NCI-H1436 (cell line): Measurements from ENCODE around the gene ZNF598.

ENCODE experiments used
- DNase-seq: peaks from one replicate; lab custom pipeline; 2025; lab: John Stamatoyannopoulos, UW

ZNF598 gene

DNA sequence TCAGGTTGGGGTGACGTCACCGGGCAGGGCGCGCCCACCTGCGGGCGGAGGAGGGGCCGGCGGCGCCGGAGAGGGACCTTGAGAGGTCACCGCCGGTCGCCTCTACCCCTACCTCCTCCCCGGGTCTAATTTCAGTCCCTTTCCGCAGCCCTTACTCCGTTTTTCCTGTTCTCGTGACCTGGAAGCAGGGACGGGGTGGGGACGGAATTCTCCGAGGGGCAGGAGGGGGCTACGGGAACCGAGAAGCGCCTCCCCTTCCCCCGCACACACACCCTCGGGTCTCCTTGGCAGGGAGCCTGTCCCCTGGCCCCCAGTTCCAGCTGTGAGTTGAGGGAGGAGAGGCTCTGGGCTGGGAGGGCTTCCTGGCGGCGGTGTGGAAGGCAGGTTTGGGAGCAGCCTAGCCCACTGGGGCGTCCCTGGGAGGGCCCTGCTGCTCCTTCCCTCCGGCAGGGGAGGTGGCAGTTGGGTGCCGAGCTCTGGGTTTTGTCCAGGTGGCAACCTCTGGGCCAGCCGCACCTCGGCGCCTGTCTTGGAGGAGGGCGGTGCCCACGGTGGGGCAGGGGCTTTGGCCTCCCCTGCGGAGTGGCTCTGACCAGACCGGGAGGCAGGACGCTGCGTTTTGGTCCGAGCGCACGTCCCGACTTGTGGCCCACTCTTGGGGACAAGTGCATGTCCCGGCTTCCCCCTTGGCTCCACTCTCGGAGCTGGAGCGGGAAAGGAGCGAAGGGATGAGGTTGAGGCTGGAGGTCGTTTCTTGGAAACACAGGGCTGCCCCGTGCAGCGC, 19.1 kb downstream of the ZNF598 start:
- peak; percentile 47 for DNase-seq

DNA sequence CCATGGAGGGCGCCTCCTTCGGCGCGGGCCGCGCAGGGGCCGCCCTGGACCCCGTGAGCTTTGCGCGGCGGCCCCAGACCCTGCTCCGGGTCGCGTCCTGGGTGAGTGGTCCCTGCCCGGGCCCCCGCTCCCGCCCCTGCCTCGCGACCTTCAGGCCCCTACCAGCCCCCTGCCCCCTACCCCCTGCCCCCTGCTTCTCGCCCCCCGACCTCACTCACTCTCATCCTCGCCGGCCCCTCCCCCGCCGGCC, 19.6 kb downstream of the ZNF598 start:
- no peak for DNase-seq

DNA sequence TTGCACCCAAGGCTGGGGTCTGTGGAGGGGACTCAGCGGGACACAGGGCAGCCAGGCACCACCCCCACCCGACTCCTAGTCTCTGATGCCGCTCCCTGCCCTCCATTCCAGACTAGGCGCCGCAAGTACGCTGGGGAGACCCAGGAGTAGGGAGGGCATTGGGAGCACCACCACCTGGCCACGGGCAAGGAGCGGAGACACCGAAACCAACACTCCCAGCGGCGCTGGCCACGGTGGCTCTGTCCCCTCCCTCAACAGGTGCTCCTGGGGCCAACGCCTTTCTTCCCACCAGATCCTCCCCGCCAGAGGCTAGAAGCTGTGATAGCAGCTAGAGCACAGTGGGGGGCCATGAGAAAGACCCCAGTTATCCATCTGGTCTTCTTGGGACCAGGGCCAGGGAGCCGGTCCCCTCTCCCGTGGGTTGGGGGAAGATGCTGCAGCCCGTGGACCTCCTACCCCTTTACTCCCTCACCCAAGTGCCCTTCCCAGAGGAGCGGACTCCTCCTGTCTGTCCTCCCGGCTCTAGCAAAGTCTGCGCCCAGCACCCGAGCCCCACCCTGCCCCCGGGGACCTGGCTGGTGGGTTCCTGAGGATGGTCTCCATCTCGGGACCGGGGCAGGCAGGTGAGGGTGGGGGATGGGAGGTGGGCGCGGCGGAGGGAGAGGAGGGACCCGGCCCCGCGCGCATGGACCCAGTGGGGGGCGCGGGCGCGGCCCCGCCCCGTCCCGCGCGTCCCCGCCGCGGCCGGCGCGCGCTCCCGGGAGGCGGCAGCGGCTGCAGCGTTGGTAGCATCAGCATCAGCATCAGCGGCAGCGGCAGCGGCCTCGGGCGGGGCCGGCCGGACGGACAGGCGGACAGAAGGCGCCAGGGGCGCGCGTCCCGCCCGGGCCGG, 20.2 kb downstream of the ZNF598 start, which contains the start of gene SYNGR3:
SYNGR3 (plus strand) TSS at position 762 of the 892 bp plus-strand sequence. CDS start 133 bp downstream, outside the sequence.
- DNase-seq, result no peak

DNA sequence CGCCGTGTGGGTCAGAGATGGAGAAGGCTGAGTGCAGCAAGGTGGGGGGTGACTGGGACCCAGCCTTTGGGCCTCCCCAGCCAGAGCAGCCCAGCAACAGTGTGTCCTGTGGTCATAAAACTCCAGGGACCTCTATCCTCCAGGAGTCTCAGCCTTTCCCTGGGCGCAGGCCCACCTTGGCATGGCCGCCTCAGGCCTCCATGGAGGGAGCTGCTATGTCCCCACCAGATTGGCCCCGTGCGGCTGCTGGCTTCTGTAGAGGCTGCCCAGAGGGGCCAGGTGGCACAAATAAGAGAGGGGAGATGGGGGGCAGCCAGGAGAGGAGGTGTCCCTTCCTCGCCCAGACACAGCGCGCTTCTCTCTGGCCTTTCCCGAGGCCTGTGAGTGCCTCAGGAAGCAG, 22.4 kb downstream of the ZNF598 start:
- no peak for DNase-seq

DNA sequence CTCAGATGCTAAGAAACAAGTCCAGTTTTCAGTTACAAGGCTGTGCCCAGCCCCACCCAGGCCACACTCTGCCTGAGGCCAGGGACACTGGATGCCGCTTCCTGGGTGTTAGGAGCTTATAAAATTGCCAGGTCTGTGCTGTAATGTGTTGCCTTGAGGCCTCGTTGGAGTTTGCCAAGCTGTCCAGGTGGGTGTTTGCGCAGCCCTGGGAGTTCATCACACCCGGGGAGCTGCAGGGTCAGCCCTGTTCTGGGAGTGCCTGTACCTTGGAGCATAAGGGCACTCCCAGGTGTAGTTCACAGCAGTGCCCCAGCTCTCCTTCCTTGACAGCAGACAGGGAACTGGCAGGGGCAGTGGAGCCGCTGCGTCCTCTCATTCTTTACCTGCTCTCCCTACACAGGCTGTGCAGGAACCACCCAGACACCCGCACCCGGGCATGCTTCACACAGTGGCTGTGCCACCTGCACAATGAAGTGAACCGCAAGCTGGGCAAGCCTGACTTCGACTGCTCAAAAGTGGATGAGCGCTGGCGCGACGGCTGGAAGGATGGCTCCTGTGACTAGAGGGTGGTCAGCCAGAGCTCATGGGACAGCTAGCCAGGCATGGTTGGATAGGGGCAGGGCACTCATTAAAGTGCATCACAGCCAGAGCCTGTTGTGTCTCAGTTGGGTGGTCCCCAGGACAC, 24.0 kb downstream of the ZNF598 start:
- DNase-seq, result no peak

DNA sequence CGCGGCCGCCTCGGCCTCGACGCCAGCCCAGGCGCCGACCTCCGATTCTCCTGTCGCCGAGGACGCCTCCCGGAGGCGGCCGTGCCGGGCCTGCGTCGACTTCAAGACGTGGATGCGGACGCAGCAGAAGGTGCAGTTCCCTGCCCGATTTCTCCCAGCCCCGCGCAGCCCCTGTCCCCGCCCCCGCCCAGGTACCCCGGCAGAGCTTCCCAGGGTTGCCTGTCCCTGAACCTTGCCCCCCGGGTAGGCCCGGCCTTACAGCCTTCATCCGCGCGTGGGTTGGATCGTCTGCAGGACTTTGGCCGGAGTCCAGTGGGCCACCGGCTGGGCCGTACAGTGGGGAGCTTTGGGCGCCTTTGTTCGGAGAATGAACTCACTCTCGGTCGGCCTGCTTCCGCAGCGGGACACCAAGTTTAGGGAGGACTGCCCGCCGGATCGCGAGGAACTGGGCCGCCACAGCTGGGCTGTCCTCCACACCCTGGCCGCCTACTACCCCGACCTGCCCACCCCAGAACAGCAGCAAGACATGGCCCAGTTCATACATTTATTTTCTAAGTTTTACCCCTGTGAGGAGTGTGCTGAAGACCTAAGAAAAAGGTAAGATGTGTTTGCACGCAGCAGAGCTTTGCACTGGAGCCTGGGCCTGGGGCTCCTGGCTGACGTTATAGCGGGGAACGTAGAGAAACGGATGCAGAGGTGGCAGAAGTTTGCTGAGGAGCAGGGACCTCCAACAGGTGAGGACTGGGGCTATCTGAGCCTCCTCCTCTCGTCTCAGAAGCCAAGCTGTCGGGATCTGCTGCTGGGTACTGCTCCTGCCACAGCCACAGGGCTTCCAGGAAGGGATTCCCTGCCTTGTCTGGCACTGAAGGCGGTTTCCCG, 25.0 kb downstream of the ZNF598 start:
- DNase-seq, result no peak

DNA sequence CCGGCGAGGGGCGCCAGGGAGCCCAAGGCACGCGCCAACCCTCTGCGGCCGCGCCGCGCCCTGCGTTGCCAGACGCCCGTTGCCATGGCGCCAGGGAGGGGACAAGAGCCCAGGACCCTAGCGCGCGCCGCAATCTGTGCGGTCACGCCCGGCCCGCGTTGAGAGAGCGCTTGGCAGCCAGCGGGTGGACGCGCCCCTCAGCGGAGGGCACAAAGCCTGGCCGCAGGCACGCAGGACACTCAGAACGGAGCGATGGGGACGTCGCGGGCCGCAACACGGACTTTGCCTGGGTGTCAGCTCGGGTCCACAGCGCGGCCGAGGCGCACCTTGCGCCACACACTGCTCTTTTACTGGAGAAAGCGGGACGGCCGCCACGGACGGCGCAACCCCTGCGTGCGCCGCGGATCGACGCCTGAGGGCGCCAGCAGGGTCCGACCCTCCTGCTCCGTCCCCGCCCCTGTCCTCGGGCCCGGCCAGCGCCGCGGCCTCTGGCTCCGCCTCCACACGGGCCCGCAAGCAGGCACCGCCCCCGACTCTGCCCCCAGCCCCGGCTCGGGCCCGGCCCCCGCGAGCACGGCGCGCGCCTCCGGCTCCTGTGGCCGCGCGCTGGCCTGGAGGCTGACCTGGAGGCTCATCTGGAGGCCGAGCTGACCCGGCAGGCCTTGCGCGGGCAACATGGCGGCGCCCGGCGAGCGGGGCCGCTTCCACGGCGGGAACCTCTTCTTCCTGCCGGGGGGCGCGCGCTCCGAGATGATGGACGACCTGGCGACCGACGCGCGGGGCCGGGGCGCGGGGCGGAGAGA, 25.9 kb downstream of the ZNF598 start, which contains the start of gene GFER:
GFER (plus strand) TSS at position 650 of the 803 bp plus-strand sequence; CDS start at position 676, 26 bp downstream.
- peak; percentile 73 for DNase-seq

DNA sequence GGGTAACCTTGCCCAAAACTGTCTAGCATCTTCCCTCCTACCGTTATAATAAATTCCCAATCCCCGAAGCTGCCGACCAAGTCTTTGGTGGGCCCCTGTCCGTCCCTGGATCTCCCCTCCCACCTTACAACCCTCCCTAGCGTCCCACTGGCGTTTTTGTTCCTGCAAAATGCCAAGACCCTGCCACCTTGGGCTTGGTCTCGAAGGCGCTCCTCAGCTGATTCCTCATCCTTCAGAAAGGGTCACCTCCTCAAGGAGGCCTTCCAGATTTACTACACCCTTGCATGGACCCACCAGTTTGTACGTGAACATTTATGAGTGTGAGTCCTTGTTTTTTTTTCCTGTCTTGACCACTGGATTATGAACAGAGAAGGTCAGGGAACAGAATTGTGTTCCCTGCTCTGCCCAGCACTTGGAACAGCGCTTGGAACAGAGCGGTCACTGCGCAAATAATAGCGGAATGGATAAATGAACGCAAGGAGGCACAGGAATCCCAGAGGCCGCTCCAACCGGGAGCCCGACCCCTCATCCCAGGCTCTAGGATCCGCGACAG, 26.6 kb downstream of the ZNF598 start:
- DNase-seq, result no peak

DNA sequence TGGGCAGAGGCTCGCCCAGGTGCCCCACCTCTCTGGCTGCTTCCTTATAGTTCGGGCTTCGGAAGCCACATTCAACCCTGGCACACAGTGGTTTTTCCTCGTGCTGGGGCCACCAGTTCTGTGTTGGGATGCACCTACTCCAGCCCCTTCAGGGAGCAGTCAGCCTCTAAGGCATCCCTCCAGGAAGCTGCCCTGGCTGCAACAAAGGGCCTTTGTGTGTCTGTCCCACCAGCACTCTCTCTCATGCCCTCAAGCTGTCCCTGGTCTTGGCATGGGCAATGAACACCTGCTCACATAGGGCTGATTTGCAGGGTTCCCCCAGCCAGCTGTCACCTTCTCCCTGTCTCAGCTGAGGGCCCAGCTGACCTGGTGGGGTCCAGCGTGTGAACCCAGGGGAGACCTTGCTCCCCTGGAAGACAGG, 27.6 kb downstream of the ZNF598 start:
- DNase-seq, result no peak

DNA sequence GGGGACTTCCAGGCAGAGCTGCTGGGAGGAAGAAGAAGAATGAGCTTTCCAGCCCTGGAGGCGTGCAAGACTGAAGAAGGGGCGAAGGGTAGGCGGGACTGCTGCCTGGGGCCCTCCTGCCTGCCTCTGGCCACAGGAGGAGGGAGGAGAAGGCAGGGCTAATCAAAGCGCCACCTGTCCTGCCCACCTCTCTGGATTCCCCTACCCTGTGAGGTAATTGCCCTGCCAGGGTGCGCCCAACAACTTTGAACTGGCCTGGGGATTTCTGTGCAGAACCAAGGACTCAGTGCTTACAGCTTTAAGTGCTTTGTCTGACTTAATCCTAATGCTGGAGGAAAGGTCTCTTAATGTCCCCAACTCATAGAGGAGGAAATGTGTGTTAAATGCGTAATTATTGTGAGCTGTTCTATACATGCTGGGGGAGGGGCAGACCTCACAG, 28.2 kb downstream of the ZNF598 start, which contains the start of gene NOXO1:
NOXO1 (minus strand) TSS at position 72 of the 439 bp plus-strand sequence. CDS start 290 bp downstream, outside the sequence.
- DNase-seq, result no peak

DNA sequence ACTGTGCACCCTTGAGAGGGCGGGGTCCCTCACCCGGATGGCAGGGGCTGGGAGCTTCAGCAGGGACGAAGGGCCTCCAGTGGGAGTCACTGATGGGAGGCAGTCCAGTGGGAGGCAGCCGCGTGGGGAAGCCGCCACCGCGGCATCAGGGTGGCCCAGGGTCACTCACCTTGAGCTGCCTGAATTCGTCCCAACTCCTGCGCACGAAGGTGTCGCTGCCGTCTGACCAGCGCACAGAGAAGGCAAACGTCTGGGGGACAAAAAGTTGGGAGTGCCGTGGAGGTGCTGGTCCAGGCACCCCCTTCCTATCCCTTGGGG, 28.9 kb downstream of the ZNF598 start:
- no peak for DNase-seq

DNA sequence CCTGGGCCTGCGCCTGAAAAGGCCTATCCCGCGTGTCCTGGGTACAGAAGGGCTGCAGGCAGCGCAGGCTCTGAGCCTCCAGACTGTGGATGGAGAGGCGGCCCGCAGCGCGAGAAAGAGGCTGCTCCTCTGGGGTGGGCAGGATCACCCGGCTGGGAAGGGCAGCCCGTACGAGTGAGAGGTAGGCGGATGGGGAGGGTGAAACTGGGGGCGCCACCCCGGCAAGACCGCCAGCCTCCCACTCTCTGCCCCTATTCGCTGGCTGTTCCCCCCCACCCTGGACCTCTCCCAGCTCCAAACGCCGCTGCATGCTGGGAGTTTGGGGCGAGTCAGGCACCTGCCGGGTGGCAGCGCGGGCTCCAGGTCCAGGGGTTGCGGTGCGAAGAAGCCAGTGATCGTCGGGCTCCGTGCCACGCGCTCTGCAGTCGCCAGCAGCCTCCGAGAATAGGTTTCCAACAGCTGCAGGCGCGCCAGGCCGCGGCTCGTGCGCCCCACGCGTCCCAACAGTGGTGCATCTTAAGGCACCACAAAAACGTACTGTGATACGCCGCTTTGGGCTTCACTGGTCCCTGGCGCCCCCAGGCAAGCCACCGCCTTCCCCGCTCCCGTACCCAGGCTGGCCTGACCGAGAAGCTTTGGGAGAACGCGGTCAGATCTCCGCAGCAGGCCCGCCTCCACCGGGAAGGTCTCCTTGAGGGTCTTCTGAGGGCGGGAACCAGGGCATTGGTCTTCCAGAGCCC, 29.4 kb downstream of the ZNF598 start:
- DNase-seq, result no peak

DNA sequence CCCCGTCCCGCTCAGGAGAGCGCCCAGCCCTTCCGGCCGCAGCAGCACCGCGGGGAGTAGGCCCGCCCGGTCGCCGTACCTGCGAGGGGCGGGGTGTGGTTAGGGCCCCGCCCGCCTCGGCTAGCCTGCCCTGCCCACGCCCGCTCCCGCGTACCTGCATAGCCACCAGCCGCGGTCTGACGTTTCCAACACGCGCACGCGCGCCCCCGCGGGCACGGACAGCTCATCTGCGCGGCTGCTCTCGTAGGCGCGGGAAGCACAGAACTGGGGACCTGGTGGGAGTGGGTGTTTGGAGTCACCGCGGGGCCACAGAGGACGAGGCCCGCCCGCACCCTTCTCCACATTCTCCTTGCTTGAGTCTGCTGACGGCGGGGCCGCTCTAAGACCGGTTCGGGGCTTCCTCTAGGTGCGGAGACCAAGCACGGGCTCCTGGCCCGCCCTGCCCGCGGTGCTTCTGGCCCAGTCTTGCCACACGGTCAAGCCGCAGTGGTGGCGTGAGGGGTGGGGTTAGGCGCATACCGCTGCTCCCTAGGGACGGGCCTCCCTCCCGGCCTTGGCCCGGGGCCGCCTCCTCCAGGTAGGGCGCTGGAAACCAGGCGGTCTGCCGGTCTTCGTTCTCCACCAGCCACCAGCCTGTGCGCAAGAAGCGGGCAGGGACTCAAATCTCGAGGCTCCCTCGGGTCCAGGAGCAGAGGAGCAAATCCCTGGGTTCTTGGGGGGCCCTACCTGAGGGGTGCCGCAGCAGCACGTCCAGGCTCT, 30.2 kb downstream of the ZNF598 start:
- peak; percentile 25 for DNase-seq

DNA sequence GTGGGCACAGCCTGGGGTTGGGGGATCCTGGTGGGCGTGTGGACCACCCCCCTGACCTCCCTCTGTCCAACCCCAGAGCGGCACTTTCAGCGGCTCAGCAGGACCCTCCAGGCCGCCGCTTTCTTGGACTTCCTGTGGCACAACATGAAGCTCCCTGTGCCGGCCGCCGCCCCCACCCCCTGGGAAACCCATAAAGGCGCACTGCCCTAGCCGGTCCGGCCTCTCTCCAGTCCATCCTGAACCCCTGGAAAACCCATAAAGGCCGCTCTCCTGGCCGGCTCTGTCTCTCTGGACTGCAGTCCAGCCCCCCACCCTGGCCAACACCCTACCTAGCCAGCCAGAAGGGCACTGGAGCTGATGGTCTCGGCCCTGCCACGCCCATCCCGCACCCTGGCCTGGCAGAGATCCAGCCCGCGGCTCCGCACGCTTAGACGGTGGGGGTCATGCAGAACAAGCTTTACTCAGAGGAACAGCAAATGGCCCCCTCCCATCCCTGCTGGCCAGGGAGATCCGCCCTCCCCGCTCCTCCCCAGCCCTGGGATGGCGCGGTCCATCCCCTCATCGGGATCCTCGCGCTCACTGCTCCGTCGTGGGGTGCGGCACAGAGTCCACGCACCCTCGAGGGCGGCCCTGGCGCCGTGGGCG, 31.0 kb downstream of the ZNF598 start:
- DNase-seq, result no peak

DNA sequence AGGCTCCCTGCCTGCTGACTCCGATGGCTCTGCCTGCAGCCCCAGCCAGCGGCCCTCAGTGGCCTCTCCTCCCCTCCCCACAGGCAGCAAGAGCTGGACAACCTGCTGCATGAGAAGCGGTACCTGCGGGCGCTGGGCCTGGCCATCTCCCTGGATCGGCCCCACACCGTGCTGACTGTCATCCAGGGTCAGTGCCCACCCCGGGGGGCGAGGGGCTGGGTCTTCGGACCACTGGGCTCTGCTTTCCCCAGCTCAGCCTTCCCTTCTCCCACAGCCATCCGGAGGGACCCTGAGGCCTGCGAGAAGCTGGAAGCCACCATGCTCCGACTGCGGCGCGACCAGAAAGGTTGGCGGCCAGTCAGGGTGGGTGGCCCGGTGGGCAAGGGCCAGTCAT, 31.7 kb downstream of the ZNF598 start:
- DNase-seq, result no peak

DNA sequence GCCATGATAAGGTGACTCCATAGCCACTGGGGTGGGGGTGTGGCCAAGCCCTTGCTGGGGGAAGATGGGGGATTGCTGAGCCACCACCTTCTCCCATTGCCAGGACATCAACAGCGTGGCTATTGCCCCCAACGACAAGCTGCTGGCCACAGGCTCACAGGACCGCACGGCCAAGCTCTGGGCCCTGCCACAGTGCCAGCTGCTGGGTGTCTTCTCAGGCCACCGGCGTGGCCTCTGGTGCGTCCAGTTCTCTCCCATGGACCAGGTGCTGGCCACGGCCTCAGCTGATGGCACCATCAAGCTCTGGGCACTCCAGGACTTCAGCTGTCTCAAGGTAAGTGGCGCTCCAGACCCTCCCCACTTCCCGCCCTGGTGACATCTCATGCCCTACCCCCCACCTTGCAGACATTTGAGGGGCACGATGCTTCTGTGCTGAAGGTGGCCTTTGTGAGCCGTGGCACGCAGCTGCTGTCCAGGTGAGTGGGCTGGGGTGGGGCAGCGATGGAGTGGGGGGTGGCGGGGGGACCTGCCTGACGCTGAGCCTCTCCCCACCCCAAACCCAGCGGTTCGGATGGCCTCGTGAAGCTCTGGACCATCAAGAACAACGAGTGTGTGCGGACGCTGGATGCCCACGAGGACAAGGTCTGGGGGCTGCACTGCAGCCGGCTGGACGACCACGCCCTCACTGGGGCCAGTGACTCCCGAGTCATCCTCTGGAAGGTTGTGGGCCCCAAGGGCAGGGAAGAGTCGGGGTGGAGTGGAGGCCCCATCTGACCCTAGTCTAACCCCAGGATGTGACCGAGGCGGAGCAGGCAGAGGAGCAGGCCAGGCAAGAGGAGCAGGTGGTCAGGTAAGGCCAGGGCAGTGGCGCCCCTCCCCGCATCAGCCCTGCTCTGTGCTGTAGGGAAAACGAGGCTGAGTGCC, 32.4 kb downstream of the ZNF598 start:
- no peak for DNase-seq

DNA sequence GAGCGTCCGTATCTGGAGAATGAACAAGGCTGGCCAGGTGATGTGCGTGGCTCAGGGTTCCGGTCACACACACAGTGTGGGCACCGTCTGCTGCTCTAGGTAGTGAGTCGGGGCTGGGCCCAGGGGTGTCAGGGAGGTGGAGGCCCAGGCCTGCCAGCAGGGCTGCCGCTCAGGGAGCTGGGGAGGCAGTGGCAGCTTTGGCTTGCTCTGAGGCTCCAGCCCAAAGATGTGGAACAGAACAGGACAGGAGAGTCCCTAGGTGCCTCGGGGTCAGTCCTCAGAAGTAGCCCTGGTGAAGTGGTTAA, 33.5 kb downstream of the ZNF598 start:
- no peak for DNase-seq
